ENCODE measurements around the gene FOXL3.

Gene FOXL3

GRCh38 chr7:266851-267840 lies 22.8 kb upstream of the FOXL3 start:
- no peak for DNase-seq (ENCODE audit: low read depth)

GRCh38 chr7:268991-269390 lies 21.0 kb upstream of the FOXL3 start:
- DNase-seq (ENCODE audit: low read depth): no peak

GRCh38 chr7:269721-270120 lies 20.2 kb upstream of the FOXL3 start:
- DNase-seq (ENCODE audit: low read depth): no peak

GRCh38 chr7:270351-270983 lies 19.5 kb upstream of the FOXL3 start:
- DNase-seq (ENCODE audit: low read depth): no peak

GRCh38 chr7:271266-272107 lies 18.5 kb upstream of the FOXL3 start:
- DNase-seq (ENCODE audit: low read depth): no peak

GRCh38 chr7:272108-272615 lies 17.8 kb upstream of the FOXL3 start:
- no peak for DNase-seq (ENCODE audit: low read depth)

- no peak for DNase-seq (ENCODE audit: low read depth)
Measured at GRCh38 chr7:272631-273030, 17.3 kb upstream of the FOXL3 start.

- DNase-seq (ENCODE audit: low read depth): no peak
Measured at GRCh38 chr7:273327-273726, 16.6 kb upstream of the FOXL3 start.

GRCh38 chr7:274266-274665 lies 15.7 kb upstream of the FOXL3 start:
- no peak for DNase-seq (ENCODE audit: low read depth)

GRCh38 chr7:276230-276835 lies 13.6 kb upstream of the FOXL3 start:
- DNase-seq (ENCODE audit: low read depth): no peak

DNA sequence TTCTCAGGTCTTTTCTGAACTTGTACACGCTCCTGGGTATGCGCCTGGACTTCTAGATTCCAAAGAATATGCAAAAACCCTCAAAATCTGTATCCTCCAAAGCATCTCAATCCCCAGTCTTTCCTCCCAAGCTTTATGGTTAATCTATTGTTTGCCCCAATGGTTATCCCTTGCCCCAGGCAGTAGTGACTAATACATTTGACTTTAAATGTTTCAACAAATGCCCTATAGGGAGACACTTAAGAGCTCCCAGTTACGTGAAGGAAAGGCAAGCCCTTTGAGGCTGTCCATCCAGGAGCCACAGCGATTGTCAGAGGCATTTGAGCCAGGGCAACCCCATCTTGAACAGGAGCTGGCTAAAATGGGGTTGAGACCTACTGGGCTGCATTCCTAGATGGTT lies 12.7 kb upstream of the FOXL3 start:
- DNase-seq (ENCODE audit: low read depth): no peak

GRCh38 chr7:278081-278480 lies 11.9 kb upstream of the FOXL3 start:
- DNase-seq (ENCODE audit: low read depth): no peak

GRCh38 chr7:279821-280220 lies 10.1 kb upstream of the FOXL3 start:
- DNase-seq (ENCODE audit: low read depth): no peak

DNA sequence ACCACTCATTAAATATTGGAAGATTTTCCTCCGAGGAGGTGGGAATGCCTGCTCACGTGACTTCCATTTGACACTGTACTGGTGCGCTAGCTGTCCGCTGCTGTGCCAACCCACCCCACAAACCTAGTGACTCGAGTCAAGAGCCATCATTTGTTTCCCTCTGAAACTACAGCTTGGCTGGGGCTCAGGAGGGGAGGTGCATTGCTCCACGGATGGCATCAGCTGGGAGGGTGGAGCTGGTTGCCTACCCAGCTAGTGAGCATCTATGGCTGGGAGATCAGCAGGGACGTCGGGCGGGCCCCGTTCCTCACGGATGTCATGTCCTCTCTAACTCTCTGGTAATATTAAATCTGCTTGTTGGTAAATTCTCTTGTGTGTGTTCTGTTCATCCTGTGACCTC lies 9.5 kb upstream of the FOXL3 start:
- DNase-seq (ENCODE audit: low read depth): no peak

DNA sequence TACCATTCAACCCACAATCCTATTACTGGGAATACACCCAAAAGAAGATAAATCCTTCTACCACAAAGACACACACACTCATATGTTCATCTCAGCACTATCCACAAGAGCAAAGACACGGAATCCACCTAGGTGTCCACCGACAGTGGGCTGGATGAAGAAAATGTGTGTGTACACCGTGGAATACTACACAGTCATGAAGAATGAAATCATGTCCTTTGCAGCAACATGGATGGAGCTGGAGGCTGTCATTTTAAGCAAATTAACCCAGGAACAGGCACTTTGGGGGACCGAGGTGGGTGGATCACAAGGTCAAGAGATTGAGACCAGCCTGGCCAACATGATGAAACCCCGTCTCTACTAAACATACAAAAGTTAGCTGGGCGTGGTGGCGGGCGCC lies 8.3 kb upstream of the FOXL3 start:
- no peak for DNase-seq (ENCODE audit: low read depth)

GRCh38 chr7:282621-283020 lies 7.3 kb upstream of the FOXL3 start:
- DNase-seq (ENCODE audit: low read depth): no peak

- no peak for DNase-seq (ENCODE audit: low read depth)
Measured at GRCh38 chr7:284762-285722, 4.9 kb upstream of the FOXL3 start.

DNA sequence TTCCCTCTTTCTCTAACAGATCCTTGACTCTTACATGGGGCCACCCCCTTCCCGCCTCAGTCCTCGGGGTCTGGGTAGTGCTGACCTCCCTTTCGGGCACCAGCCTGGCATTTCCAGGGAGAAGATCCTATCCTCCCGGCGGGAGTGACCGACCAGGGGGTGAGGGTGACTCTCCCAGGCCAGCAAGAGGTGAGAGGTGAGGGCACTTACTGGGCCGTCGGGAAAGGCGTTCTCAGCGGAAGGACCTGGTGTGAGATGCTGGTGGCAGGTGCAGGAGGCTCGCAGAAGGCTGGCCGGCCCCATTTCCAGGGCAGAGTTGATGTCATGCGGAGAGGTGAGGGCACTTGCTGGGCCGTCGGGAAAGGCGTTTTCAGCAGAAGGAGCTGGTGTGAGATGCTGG lies 4.2 kb upstream of the FOXL3 start:
- no peak for DNase-seq (ENCODE audit: low read depth)

DNA sequence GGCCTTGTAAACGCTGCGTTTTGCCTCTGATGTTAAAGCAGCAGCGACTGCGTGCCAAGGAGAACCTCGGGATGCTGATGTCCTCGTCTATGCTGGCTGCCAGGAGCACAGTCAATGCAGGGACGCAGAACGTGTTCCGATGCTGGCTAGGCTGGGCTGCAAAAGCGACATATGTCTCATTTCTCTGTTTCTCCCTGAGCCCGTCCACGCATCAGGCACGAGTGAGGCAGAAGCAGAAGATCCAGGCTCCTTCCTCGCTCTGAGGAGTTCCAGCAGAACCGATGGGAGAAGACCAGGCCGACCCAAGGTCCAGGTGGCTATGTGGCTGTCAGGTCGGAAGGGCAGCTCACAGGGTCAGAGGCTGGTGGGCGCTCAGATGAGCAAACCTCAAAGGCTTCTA lies 3.7 kb upstream of the FOXL3 start:
- DNase-seq (ENCODE audit: low read depth): no peak

GRCh38 chr7:288671-289101 lies 1.3 kb upstream of the FOXL3 start:
- no peak for DNase-seq (ENCODE audit: low read depth)
